IMR-90 (cell line): ENCODE results near the gene TBC1D22A. TPM values are rescaled to one million over a fixed set of nuclear protein-coding genes. Genes with fewer than 3 reads are reported as not detected.

Source experiments
- ATAC-seq: fragments of 200-7000 bp; cut with Tn5 transposase; 2 replicates; pipeline ENCODE4 v1.9.1; 2020; ENCODE audit warnings: low read depth, mild to moderate bottlenecking, moderate library complexity
- BruUV-seq: library from RNA; stranded (reverse); fragments of 400-500 nt; replicated peaks from 2 replicates; lab custom pipeline; 2021; lab: Mats Ljungman, UMichigan
- CTCF ChIA-PET: fragments of 300-600 bp; formaldehyde crosslinking; extraction: SDS; loops from one replicate; lab custom pipeline; 2021; ENCODE audit warnings: antibody characterized with exemption; lab: Yijun Ruan, JAX
- POLR2A ChIA-PET: fragments of 300-600 bp; sonication (Branson Sonifier 250); formaldehyde crosslinking; loops from one replicate; lab custom pipeline; 2022; ENCODE audit warnings: antibody characterized with exemption; ENCODE audit not compliant: unreplicated experiment; lab: Charles Lee
- DNase-seq: peaks from one replicate; pipeline ENCODE4 v3.0.0; 2013
- H2AFZ ChIP-seq: replicated peaks from 2 replicates; pipeline ENCODE3; 2013; ENCODE audit warnings: low read length, mild to moderate bottlenecking; ENCODE audit not compliant: poor library complexity
- H2AK5ac ChIP-seq: 2 replicates; pipeline ENCODE4 v1.6.1; 2013; ENCODE audit warnings: low read depth, low read length, inconsistent platforms
- H2AK9ac ChIP-seq: replicated peaks from 2 replicates; pipeline ENCODE3; 2013; ENCODE audit warnings: mild to moderate bottlenecking, low read depth, low read length, moderate library complexity; ENCODE audit not compliant: poor library complexity
- H2BK120ac ChIP-seq: 2 replicates; pipeline ENCODE4 v1.6.1; 2013; ENCODE audit warnings: low read depth, low read length, inconsistent platforms
- H2BK15ac ChIP-seq: 3 replicates; pipeline ENCODE4 v1.6.1; 2013; ENCODE audit warnings: low read depth, low read length, inconsistent platforms
- H2BK20ac ChIP-seq: 2 replicates; pipeline ENCODE4 v1.6.1; 2013; ENCODE audit warnings: low read depth, mild to moderate bottlenecking, inconsistent platforms, low read length, moderate library complexity
- H2BK5ac ChIP-seq: 2 replicates; pipeline ENCODE4 v1.6.1; 2013; ENCODE audit warnings: mild to moderate bottlenecking, low read depth, low read length, inconsistent platforms; ENCODE audit not compliant: poor library complexity, severe bottlenecking
- H3K14ac ChIP-seq: replicated peaks from 2 replicates; pipeline ENCODE4 v1.6.1; 2013; ENCODE audit warnings: low read depth, low read length, inconsistent platforms
- H3K18ac ChIP-seq: 2 replicates; pipeline ENCODE4 v1.6.1; 2013; ENCODE audit warnings: low read depth, low read length, control low read depth
- H3K23ac ChIP-seq: 2 replicates; pipeline ENCODE4 v1.6.1; 2013; ENCODE audit warnings: low read depth, low read length, inconsistent platforms
- H3K27ac ChIP-seq: 2 replicates; pipeline ENCODE4 v1.5.1; 2013; ENCODE audit warnings: mild to moderate bottlenecking, control low read depth, low read length; ENCODE audit not compliant: insufficient read depth
- H3K27me3 ChIP-seq: 2 replicates; pipeline ENCODE4 v1.6.1; 2013; ENCODE audit warnings: low read length; ENCODE audit not compliant: control insufficient read depth, insufficient read depth
- H3K36me3 ChIP-seq: 2 replicates; pipeline ENCODE4 v1.6.1; 2013; ENCODE audit warnings: low read length, mixed read lengths; ENCODE audit not compliant: control insufficient read depth, insufficient read depth
- H3K4ac ChIP-seq: 2 replicates; pipeline ENCODE4 v1.6.1; 2013; ENCODE audit warnings: low read depth, low read length, inconsistent platforms
- H3K4me1 ChIP-seq: 2 replicates; pipeline ENCODE4 v1.6.1; 2013; ENCODE audit warnings: low read length, mixed read lengths; ENCODE audit not compliant: control insufficient read depth, insufficient read depth
- H3K4me2 ChIP-seq: 2 replicates; pipeline ENCODE4 v1.6.1; 2013; ENCODE audit warnings: low read depth, mild to moderate bottlenecking, control low read depth, low read length, moderate library complexity
- H3K4me3 ChIP-seq: 2 replicates; pipeline ENCODE4 v1.5.1; 2013; ENCODE audit warnings: low read depth, mild to moderate bottlenecking, control low read depth, low read length, moderate library complexity; ENCODE audit not compliant: insufficient read depth
- H3K56ac ChIP-seq: 2 replicates; pipeline ENCODE4 v1.6.1; 2013; ENCODE audit warnings: low read length, inconsistent platforms; ENCODE audit not compliant: insufficient read depth; ENCODE audit errors: extremely low read depth
- H3K79me1 ChIP-seq, 2 experiments: 2 replicates each; pipeline ENCODE4 v1.6.1; 2013; ENCODE audit warnings: low read length in 2 of 2, inconsistent platforms in 1 of 2, low read depth in 1 of 2
- H3K9ac ChIP-seq: 2 replicates; pipeline ENCODE4 v1.6.1; 2013; ENCODE audit warnings: low read depth, low read length, control low read depth
- H3K9me1 ChIP-seq: 2 replicates; pipeline ENCODE4 v1.6.1; 2013; ENCODE audit warnings: low read length, inconsistent platforms; ENCODE audit not compliant: insufficient read depth
- H3K9me3 ChIP-seq: 2 replicates; pipeline ENCODE4 v1.6.1; 2013; ENCODE audit warnings: low read length; ENCODE audit not compliant: control insufficient read depth, insufficient read depth
- H4K20me1 ChIP-seq: 2 replicates; pipeline ENCODE4 v1.6.1; 2013; ENCODE audit warnings: low read length, inconsistent platforms; ENCODE audit not compliant: insufficient read depth
- H4K5ac ChIP-seq: 2 replicates; pipeline ENCODE4 v1.6.1; 2013; ENCODE audit warnings: mild to moderate bottlenecking, low read depth, low read length, control low read depth
- H4K8ac ChIP-seq, 2 experiments: 2 replicates each; pipeline ENCODE4 v1.6.1; 2013; ENCODE audit warnings: low read depth in 2 of 2, low read length in 2 of 2, control low read depth in 1 of 2, inconsistent platforms in 1 of 2
- H4K91ac ChIP-seq: 2 replicates; pipeline ENCODE4 v1.6.1; 2013; ENCODE audit warnings: low read depth, low read length, inconsistent platforms; ENCODE audit not compliant: insufficient read depth
- CEBPB ChIP-seq: IDR thresholded peaks from 2 replicates; pipeline ENCODE4 v1.6.1; 2012; ENCODE audit warnings: low read depth, low read length, improper control_type of control experiment
- CTCF ChIP-seq: conservative IDR thresholded peaks from 2 replicates; pipeline ENCODE4 v1.5.1; 2012; ENCODE audit warnings: mild to moderate bottlenecking, low read depth, low read length, improper control_type of control experiment
- FOS ChIP-seq: fragments of 150-350 bp; IDR thresholded peaks from 2 replicates; pipeline ENCODE4 v1.6.1; 2016; ENCODE audit warnings: low read depth, low read length
- MAFK ChIP-seq: IDR thresholded peaks from 2 replicates; pipeline ENCODE4 v1.6.1; 2012; ENCODE audit warnings: low read depth, low read length, improper control_type of control experiment
- MAZ ChIP-seq: IDR thresholded peaks from 2 replicates; pipeline ENCODE4 v1.6.1; 2012; ENCODE audit warnings: low read depth, mild to moderate bottlenecking, low read length, improper control_type of control experiment, moderate library complexity, borderline replicate concordance
- NFE2L2 ChIP-seq: fragments of 150-350 bp; IDR thresholded peaks from 2 replicates; pipeline ENCODE4 v1.6.1; 2016; ENCODE audit warnings: low read depth, mild to moderate bottlenecking, low read length
- POLR2A ChIP-seq: IDR thresholded peaks from 2 replicates; pipeline ENCODE4 v1.6.1; 2012; ENCODE audit warnings: mild to moderate bottlenecking, low read depth, low read length
- RAD21 ChIP-seq: IDR thresholded peaks from 2 replicates; pipeline ENCODE4 v1.6.1; 2012; ENCODE audit warnings: low read length, improper control_type of control experiment
- RFX5 ChIP-seq: IDR thresholded peaks from 2 replicates; pipeline ENCODE4 v1.8.0; 2012; ENCODE audit warnings: low read depth, mild to moderate bottlenecking, low read length, moderate library complexity
- SMC3 ChIP-seq: fragments of 150-350 bp; IDR thresholded peaks from 2 replicates; pipeline ENCODE4 v1.6.1; 2016; ENCODE audit warnings: low read depth, mild to moderate bottlenecking, antibody characterized with exemption, low read length, moderate library complexity
- USF2 ChIP-seq: fragments of 150-350 bp; IDR thresholded peaks from 2 replicates; pipeline ENCODE4 v1.6.1; 2017; ENCODE audit warnings: mild to moderate bottlenecking, antibody characterized with exemption, low read length, low read depth
- WGBS, 2 experiments: methylation state at CpG; one replicate each; pipeline versions ENCODE4 v1.1.5 to v1.1.7; 2013; ENCODE audit warnings: missing lambda C conversion rate in 2 of 2; ENCODE audit not compliant: insufficient read length in 1 of 2; ENCODE audit errors: extremely low coverage in 2 of 2; 5-methylcytosine and 5-hydroxymethylcytosine counted together
- dilution Hi-C: fragments of 300-500 bp; cut with HindIII; formaldehyde crosslinking; loops from one replicate; pipeline ENCODE4 v1.14.3; 2018; ENCODE audit warnings: low sequenced_read_pairs; ENCODE audit not compliant: unreplicated experiment
- in situ Hi-C: fragments of 300-500 bp; cut with MboI; formaldehyde crosslinking; loops from 3 replicates; pipeline ENCODE4 v1.14.3; 2019; ENCODE audit warnings: low sequenced_read_pairs, inconsistent platforms, mixed read lengths
- intact Hi-C: fragments of 100-400 bp; cut with micrococcal nuclease; formaldehyde crosslinking; loops from 2 replicates; pipeline ENCODE4 v1.10.0; 2022
- polyA plus RNA-seq, 3 experiments: library from polyadenylated mRNA; depleted of rRNA; stranded (reverse); fragments of >200 nt; gene quantifications; 2 replicates each; pipeline ENCODE4 v1.2.3, GENCODE V29; 2012; ENCODE audit warnings: low replicate concordance in 1 of 3
- total RNA-seq: library from RNA; depleted of rRNA; stranded (reverse); fragments of >200 nt; gene quantifications from 2 replicates; pipeline ENCODE4 v1.2.3, GENCODE V29; 2012
- TF ChIP-seq, protein P1 (sequence below): fragments of 150-350 bp; IDR thresholded peaks from 2 replicates; pipeline ENCODE4 v1.6.1; 2016; ENCODE audit warnings: low read depth, mild to moderate bottlenecking, low read length, moderate library complexity, borderline replicate concordance

The TBC1D22A gene
- total and polyA plus RNA-seq, 2 of the 4 experiments (the other 2 are of a cell fraction): 9.0 to 16.7 TPM

GRCh38 chr22:47220752-47221151 lies 458.3 kb downstream of the TBC1D22A start:
- no peak overlapping the region for H3K23ac ChIP-seq
- no peak overlapping the region for H3K4me3 ChIP-seq
- intact Hi-C loops: no loop called here
- no peaks in the 10 kb centered on the region for H3K27me3 ChIP-seq
- no peak for TF ChIP-seq CEBPB
- TF ChIP-seq, protein P1, sequence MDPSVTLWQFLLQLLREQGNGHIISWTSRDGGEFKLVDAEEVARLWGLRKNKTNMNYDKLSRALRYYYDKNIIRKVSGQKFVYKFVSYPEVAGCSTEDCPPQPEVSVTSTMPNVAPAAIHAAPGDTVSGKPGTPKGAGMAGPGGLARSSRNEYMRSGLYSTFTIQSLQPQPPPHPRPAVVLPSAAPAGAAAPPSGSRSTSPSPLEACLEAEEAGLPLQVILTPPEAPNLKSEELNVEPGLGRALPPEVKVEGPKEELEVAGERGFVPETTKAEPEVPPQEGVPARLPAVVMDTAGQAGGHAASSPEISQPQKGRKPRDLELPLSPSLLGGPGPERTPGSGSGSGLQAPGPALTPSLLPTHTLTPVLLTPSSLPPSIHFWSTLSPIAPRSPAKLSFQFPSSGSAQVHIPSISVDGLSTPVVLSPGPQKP: no peak
- no peak for TF ChIP-seq MAFK
- TF ChIP-seq RFX5: no peak
- no peak for TF ChIP-seq RAD21
- TF ChIP-seq USF2: no peak
- no peak for TF ChIP-seq SMC3
- no peak for TF ChIP-seq POLR2A
- no peak for TF ChIP-seq CTCF
- TF ChIP-seq MAZ: no peak
- no peak for TF ChIP-seq NFE2L2
- TF ChIP-seq FOS: no peak
- no peak overlapping the region for H2BK5ac ChIP-seq
- H3K4me1 ChIP-seq: no peaks in the 10 kb centered on the region
- no peak overlapping the region for H4K91ac ChIP-seq
- no peaks in the 10 kb centered on the region for H3K36me3 ChIP-seq
- no peak overlapping the region for H4K5ac ChIP-seq
- no peak overlapping the region for H3K18ac ChIP-seq
- no peak overlapping the region for H2AK9ac ChIP-seq
- ChIA-PET CTCF (no interaction called here), POLR2A (no interaction called here)
- ATAC-seq (no peak), DNase-seq (no peak)
- H4K20me1 ChIP-seq: no peaks in the 10 kb centered on the region
- no peaks in the 10 kb centered on the region for H3K79me1 ChIP-seq
- H3K56ac ChIP-seq: no peak overlapping the region
- H4K8ac ChIP-seq: no peak overlapping the region
- no TSS peak for BruUV-seq
- no peak overlapping the region for H3K4ac ChIP-seq
- no peak overlapping the region for H2BK15ac ChIP-seq
- H2BK120ac ChIP-seq: no peak overlapping the region
- no peak overlapping the region for H2AK5ac ChIP-seq
- in situ Hi-C loops: no loop called here
- no peak overlapping the region for H3K9ac ChIP-seq
- peaks cover 8% of the 10 kb centered on the region; the same call in 1 of the 2 replicates for H3K9me3 ChIP-seq
- 52% methylated on average over 5 of the region's 5 CpGs; no CpG with 5 or more reads in 1 of the 2 experiments for WGBS, 2 experiments
- no peak overlapping the region for H3K14ac ChIP-seq
- no peak overlapping the region for H3K4me2 ChIP-seq
- no peaks in the 10 kb centered on the region for H3K9me1 ChIP-seq
- no peak overlapping the region for H2AFZ ChIP-seq
- dilution Hi-C loops: no loop called here
- H2BK20ac ChIP-seq: no peak overlapping the region
- no peak overlapping the region for H3K27ac ChIP-seq
